Aorta (tissue), 5 donors: ENCODE data around the gene TBX10. TPM values are rescaled to one million over a fixed set of nuclear protein-coding genes. Genes with fewer than 3 reads are reported as not detected.
"Not testable (repeated sequence)": the region's sequence is repeated elsewhere in the genome, so short reads cannot be mapped to it uniquely, and the experiment has no call there.

ENCODE experiments used
- ATAC-seq: fragments of 200-7000 bp; cut with Tn5 transposase; one replicate; pipeline ENCODE4 v1.9.1; 2022; ENCODE audit warnings: moderate library complexity; ENCODE audit not compliant: low FRiP score
- DNase-seq, 2 donors: peaks; one replicate each; pipeline ENCODE4 v3.0.0-alpha.2; 2020
- H3K27ac ChIP-seq, 2 donors: one replicate each; pipeline ENCODE4 v1.5.1; 2013; ENCODE audit warnings: low read length in 2 of 2, mild to moderate bottlenecking in 2 of 2, moderate library complexity in 2 of 2, control low read depth in 1 of 2, inconsistent platforms in 1 of 2, low read depth in 1 of 2
- H3K27me3 ChIP-seq, 2 donors: one replicate each; pipeline ENCODE4 v1.6.1; 2013; ENCODE audit warnings: control low read depth in 1 of 2, low read length in 1 of 2, mild to moderate bottlenecking in 1 of 2, moderate library complexity in 1 of 2; ENCODE audit not compliant: insufficient read depth in 2 of 2, control insufficient read depth in 1 of 2
- H3K36me3 ChIP-seq, 2 donors: one replicate each; pipeline ENCODE4 v1.6.1; 2013; ENCODE audit warnings: control low read depth in 1 of 2, low read length in 1 of 2, mild to moderate bottlenecking in 1 of 2; ENCODE audit not compliant: insufficient read depth in 2 of 2, control insufficient read depth in 1 of 2
- H3K4me1 ChIP-seq, 2 donors: one replicate each; pipeline ENCODE4 v1.6.1; 2013; ENCODE audit warnings: low read length in 2 of 2, control low read depth in 1 of 2, mild to moderate bottlenecking in 1 of 2, moderate library complexity in 1 of 2; ENCODE audit not compliant: insufficient read depth in 2 of 2, control insufficient read depth in 1 of 2
- H3K4me3 ChIP-seq, 2 donors: one replicate each; pipeline ENCODE4 v1.5.1; 2013; ENCODE audit warnings: low read length in 2 of 2, control low read depth in 1 of 2, mild to moderate bottlenecking in 1 of 2
- H3K9me3 ChIP-seq: one replicate; pipeline ENCODE4 v1.6.1; 2013; ENCODE audit warnings: mild to moderate bottlenecking, low read length; ENCODE audit not compliant: control insufficient read depth
- WGBS, 2 donors: extraction: QIAGEN DNeasy Blood & Tissue Kit; methylation state at CpG; one replicate each; pipeline ENCODE4 v1.1.7; 2013; 5-methylcytosine and 5-hydroxymethylcytosine counted together
- intact Hi-C, 2 donors: fragments of 100-400 bp; cut with DNase I; formaldehyde crosslinking; loops; one replicate each; pipeline versions ENCODE4 v1.14.2 to v1.15.0; 2022
- polyA plus RNA-seq, 2 donors: library from polyadenylated mRNA; stranded (reverse); fragments of 200-250 nt; gene quantifications; one replicate each; pipeline ENCODE4 v1.2.3, GENCODE V29; 2013
- total RNA-seq, 2 donors: library from RNA; stranded (reverse); fragmentation: NEBNext Ultra II Directional; extraction: Animal tissue kit (Norgen Biotek cat#: 25700); gene quantifications; one replicate each; pipeline ENCODE4 v1.2.1, GENCODE V29; 2021
- donor health status: healthy with polysubstance abuse.
- donor health status: Bipolar disorder and iron deficiency.
- donor health status: DM: no; HTN: no; CAD: no.
- donor health status: DM: no; HTN: no; CAD: no.
- donor health status: DM: yes; HTN: yes; CAD: no.

Gene TBX10
- total and polyA plus RNA-seq, 4 donors, result 0.23 to 5.4 TPM; not detected in 2

GRCh38 chr11:67604119-67604518 lies 35.4 kb downstream of the TBX10 start:
- 75 to 82% methylated on average over 2 of the region's 4 CpGs for WGBS, 2 donors
- H3K4me3 ChIP-seq, intact Hi-C loops, H3K36me3 ChIP-seq, DNase-seq, H3K4me1 ChIP-seq, H3K9me3 ChIP-seq, H3K27me3 ChIP-seq, H3K27ac ChIP-seq, ATAC-seq: not testable (repeated sequence)

GRCh38 chr11:67601098-67601497 lies 38.5 kb downstream of the TBX10 start:
- Histone ChIP-seq H3K4me1 (no peaks in the 10 kb centered on the region), H3K4me3 (no peak overlapping the region), H3K27ac (no peak overlapping the region), H3K36me3 (no peaks in the 10 kb centered on the region), H3K9me3 (no peaks in the 10 kb centered on the region), H3K27me3 (no peaks in the 10 kb centered on the region)
- DNase-seq (no peak), ATAC-seq (no peak)
- intact Hi-C loops, result no loop called here
- WGBS, 2 donors, result 91 to 92% methylated on average over 7 of the region's 7 CpGs

GRCh38 chr11:67600324-67601029 lies 39.1 kb downstream of the TBX10 start:
- Histone ChIP-seq H3K27me3 (no peaks in the 10 kb centered on the region), H3K36me3 (no peaks in the 10 kb centered on the region), H3K27ac (no peak overlapping the region), H3K4me3 (no peak overlapping the region), H3K9me3 (no peaks in the 10 kb centered on the region), H3K4me1 (no peaks in the 10 kb centered on the region)
- ATAC-seq (no peak), DNase-seq (no peak)
- 65 to 66% methylated on average over 7 of the region's 7 CpGs for WGBS, 2 donors
- intact Hi-C loops, result no loop called here

- Histone ChIP-seq H3K36me3 (no peaks in the 10 kb centered on the region), H3K9me3 (no peaks in the 10 kb centered on the region), H3K4me3 (no peak overlapping the region), H3K27ac (no peak overlapping the region), H3K4me1 (no peaks in the 10 kb centered on the region), H3K27me3 (no peaks in the 10 kb centered on the region)
- 75% methylated on average over 1 of the region's 1 CpG for WGBS, 2 donors
- DNase-seq (no peak), ATAC-seq (no peak)
- intact Hi-C loops, result no loop called here
Measured at GRCh38 chr11:67599149-67599548, 40.4 kb downstream of the TBX10 start.

- H3K36me3 ChIP-seq, H3K4me1 ChIP-seq, H3K4me3 ChIP-seq, DNase-seq, ATAC-seq, intact Hi-C loops, H3K9me3 ChIP-seq, H3K27ac ChIP-seq, H3K27me3 ChIP-seq: not testable (repeated sequence)
- 94 to 95% methylated on average over 25 to 26 of the region's 26 CpGs for WGBS, 2 donors
Measured at GRCh38 chr11:67597963-67598362, 41.6 kb downstream of the TBX10 start.

GRCh38 chr11:67597458-67597857 lies 42.1 kb downstream of the TBX10 start:
- intact Hi-C loops, H3K27ac ChIP-seq, H3K9me3 ChIP-seq, H3K4me1 ChIP-seq, H3K27me3 ChIP-seq, ATAC-seq, H3K36me3 ChIP-seq, H3K4me3 ChIP-seq, DNase-seq: not testable (repeated sequence)
- WGBS, 2 donors, result no CpG with 5 or more reads among the region's 3 CpGs

- no peak overlapping the region for H3K27ac ChIP-seq
- 86 to 94% methylated on average over 1 of the region's 1 CpG for WGBS, 2 donors
- no peaks in the 10 kb centered on the region for H3K4me1 ChIP-seq
- intact Hi-C loops, result no loop called here
- no peaks in the 10 kb centered on the region for H3K36me3 ChIP-seq
- DNase-seq (no peak), ATAC-seq (no peak)
- H3K4me3 ChIP-seq, result no peak overlapping the region
- H3K27me3 ChIP-seq, result no peaks in the 10 kb centered on the region
- H3K9me3 ChIP-seq, result no peaks in the 10 kb centered on the region
Measured at GRCh38 chr11:67596753-67597300, 42.7 kb downstream of the TBX10 start.

GRCh38 chr11:67594480-67594879 lies 45.1 kb downstream of the TBX10 start:
- Histone ChIP-seq H3K4me3 (no peak overlapping the region), H3K27me3 (no peaks in the 10 kb centered on the region), H3K9me3 (no peaks in the 10 kb centered on the region), H3K4me1 (no peaks in the 10 kb centered on the region), H3K27ac (peak overlapping the region in 1 of 2 donors; percentile 26), H3K36me3 (no peaks in the 10 kb centered on the region)
- ATAC-seq, result no peak
- no peak for DNase-seq
- intact Hi-C loops, result no loop called here
- 51% methylated on average over 3 of the region's 3 CpGs for WGBS, 2 donors

- no peaks in the 10 kb centered on the region for H3K4me1 ChIP-seq
- intact Hi-C loops, result no loop called here
- no peak overlapping the region for H3K4me3 ChIP-seq
- H3K9me3 ChIP-seq, result no peaks in the 10 kb centered on the region
- ATAC-seq (no peak), DNase-seq (no peak)
- peak overlapping the region; percentile 82 to 91 for H3K27ac ChIP-seq
- WGBS, 2 donors, result 27 to 33% methylated on average over 3 of the region's 3 CpGs
- no peaks in the 10 kb centered on the region for H3K36me3 ChIP-seq
- H3K27me3 ChIP-seq, result no peaks in the 10 kb centered on the region
Measured at GRCh38 chr11:67593565-67593905, 46.0 kb downstream of the TBX10 start.
